Tibial artery (tissue), 4 donors: ENCODE measurements around the gene ZNF292.

Experiments
- DNase-seq, 2 donors: peaks; one replicate each; pipeline ENCODE4 v3.0.0-alpha.2; 2019
- H3K27ac ChIP-seq, 2 donors: fragments of 200-600 bp; sonication (generic) in 1 of 2; 1 replicate in 1 of 2; 2 replicates in 1 of 2; pipeline ENCODE4 v1.5.1; 2018 to 2019; ENCODE audit warnings: mild to moderate bottlenecking in 1 of 2
- H3K27me3 ChIP-seq, 2 donors: fragments of 200-600 bp; sonication (generic) in 1 of 2; one replicate each; pipeline versions ENCODE4 v1.5.1 to v1.6.0; 2016 to 2019
- H3K36me3 ChIP-seq, 3 donors: fragments of 200-600 bp; sonication (generic) in 2 of 3; one replicate each; pipeline ENCODE4 v1.5.1; 2016 to 2019; ENCODE audit warnings: mild to moderate bottlenecking in 2 of 3
- H3K4me1 ChIP-seq, 4 donors: fragments of 200-600 bp; sonication (generic) in 2 of 4; 1 replicate in 3 of 4; 2 replicates in 1 of 4; pipeline ENCODE4 v1.5.1; 2016 to 2019
- H3K4me3 ChIP-seq, 2 donors: fragments of 200-600 bp; sonication (generic) in 1 of 2; 1 replicate in 1 of 2; 2 replicates in 1 of 2; pipeline ENCODE4 v1.5.1; 2018 to 2019; ENCODE audit warnings: mild to moderate bottlenecking in 2 of 2
- H3K9me3 ChIP-seq, 3 donors: fragments of 200-600 bp; sonication (generic) in 1 of 3; one replicate each; pipeline ENCODE4 v1.5.1; 2016 to 2019
- intact Hi-C: fragments of 100-400 bp; cut with DNase I; formaldehyde crosslinking; loops from one replicate; pipeline ENCODE4 v1.15.0; 2023; ENCODE audit warnings: low total_unique reads
- TF ChIP-seq, protein P1 (sequence below), 2 experiments: fragments of 200-600 bp in 1 of 2; fragments of 450-650 bp in 1 of 2; IDR thresholded peaks; one replicate each; pipeline ENCODE4 v1.5.1; 2017 to 2019; ENCODE audit warnings: antibody characterized with exemption in 2 of 2, mild to moderate bottlenecking in 1 of 2, moderate library complexity in 1 of 2

The ZNF292 gene

DNA sequence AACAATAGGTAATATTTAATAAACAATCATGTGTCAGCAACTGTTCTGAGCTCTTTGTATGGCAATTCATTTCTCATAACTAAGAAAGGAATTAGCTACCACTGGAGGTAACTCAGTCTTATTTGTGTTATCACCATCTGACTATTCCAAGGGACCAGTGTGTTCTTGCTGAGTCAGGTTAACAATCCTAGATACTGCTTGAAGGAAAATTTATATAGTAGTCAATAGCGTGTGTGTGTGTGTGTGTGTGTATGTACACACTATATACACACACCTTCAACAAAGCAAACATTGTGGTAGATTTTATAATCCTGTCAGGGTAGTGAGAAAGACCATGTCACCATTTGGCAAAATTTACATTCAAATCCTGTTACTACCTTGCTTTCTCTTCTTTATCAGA is 121.3 kb downstream of the ZNF292 start:
- DNase-seq, result no peak
- Histone ChIP-seq H3K36me3 (no peaks in the 10 kb centered on the region), H3K9me3 (no peaks in the 10 kb centered on the region), H3K4me1 (no peaks in the 10 kb centered on the region), H3K27ac (no peak overlapping the region), H3K4me3 (no peak overlapping the region), H3K27me3 (no peaks in the 10 kb centered on the region)
- intact Hi-C loops, result no loop called here
- TF ChIP-seq, protein P1, sequence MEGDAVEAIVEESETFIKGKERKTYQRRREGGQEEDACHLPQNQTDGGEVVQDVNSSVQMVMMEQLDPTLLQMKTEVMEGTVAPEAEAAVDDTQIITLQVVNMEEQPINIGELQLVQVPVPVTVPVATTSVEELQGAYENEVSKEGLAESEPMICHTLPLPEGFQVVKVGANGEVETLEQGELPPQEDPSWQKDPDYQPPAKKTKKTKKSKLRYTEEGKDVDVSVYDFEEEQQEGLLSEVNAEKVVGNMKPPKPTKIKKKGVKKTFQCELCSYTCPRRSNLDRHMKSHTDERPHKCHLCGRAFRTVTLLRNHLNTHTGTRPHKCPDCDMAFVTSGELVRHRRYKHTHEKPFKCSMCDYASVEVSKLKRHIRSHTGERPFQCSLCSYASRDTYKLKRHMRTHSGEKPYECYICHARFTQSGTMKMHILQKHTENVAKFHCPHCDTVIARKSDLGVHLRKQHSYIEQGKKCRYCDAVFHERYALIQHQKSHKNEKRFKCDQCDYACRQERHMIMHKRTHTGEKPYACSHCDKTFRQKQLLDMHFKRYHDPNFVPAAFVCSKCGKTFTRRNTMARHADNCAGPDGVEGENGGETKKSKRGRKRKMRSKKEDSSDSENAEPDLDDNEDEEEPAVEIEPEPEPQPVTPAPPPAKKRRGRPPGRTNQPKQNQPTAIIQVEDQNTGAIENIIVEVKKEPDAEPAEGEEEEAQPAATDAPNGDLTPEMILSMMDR (IDR thresholded peaks at IDR 0.05), result no peak

DNA sequence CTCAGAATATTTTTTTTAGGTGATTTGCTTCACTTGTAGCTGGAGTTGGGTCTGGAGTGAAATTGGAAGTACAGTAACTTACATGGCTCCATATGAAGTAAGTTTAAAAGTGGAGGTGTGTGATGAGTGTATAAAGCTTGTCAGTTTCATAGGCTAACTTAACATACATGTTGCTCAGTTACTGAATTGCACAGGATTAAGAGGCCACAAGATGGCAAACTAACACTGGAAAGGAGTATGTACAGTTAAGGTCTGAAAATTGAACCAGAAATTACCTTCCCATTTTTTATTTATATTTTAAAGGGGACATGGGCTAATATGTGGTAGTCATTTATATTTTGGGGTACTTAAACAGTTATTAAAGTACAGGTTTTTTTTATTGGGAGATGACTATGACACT is 121.8 kb downstream of the ZNF292 start:
- intact Hi-C loops, result no loop called here
- Histone ChIP-seq H3K27me3 (no peaks in the 10 kb centered on the region), H3K27ac (no peak overlapping the region), H3K36me3 (no peaks in the 10 kb centered on the region), H3K9me3 (no peaks in the 10 kb centered on the region), H3K4me1 (no peaks in the 10 kb centered on the region), H3K4me3 (no peak overlapping the region)
- TF ChIP-seq, protein P1 (IDR thresholded peaks at IDR 0.05), result no peak
- no peak for DNase-seq

DNA sequence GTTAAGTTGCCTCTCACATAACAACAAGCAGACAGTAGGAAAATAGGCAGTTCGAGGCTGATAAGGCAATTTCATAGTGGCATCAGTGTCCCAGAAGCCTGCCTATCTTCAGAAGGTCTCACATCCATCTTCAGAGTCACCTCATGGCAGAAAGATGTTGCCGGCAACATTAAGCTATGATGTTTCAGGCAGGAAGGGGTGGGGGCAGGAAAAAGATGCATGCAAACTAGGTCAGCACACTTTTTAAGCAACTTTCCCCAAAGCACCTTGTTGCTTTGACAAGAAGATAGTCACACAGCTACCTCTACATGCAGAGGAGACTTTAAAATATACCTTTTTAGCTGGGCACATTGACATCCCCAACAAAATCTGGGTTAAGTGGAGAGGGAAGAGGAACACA is 123.8 kb downstream of the ZNF292 start:
- Histone ChIP-seq H3K36me3 (no peaks in the 10 kb centered on the region), H3K27me3 (no peaks in the 10 kb centered on the region), H3K27ac (no peak overlapping the region), H3K9me3 (no peaks in the 10 kb centered on the region), H3K4me3 (no peak overlapping the region), H3K4me1 (no peaks in the 10 kb centered on the region)
- TF ChIP-seq, protein P1 (IDR thresholded peaks at IDR 0.05), result no peak
- no peak for DNase-seq
- intact Hi-C loops, result no loop called here

DNA sequence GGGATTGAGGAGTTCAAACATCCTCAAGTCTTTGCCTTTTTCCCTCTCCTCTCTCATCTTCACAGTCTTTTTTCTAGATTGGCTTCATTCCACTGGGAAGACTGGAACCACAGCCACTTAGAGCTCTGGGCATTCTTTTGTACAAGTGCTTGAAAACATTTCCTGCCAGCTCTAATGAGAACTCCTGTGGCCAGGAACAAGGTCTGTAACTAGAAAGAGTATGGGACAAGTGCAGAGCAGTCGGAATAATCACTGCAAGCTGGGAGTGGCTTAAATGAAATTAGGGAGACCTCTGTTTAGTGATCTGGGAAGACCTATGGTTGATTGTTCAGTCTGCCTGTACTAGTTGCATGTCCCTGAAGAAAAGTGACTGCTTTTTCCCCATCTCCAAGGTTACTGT is 126.1 kb downstream of the ZNF292 start:
- Histone ChIP-seq H3K4me1 (no peaks in the 10 kb centered on the region), H3K27ac (no peak overlapping the region), H3K9me3 (no peaks in the 10 kb centered on the region), H3K4me3 (no peak overlapping the region), H3K36me3 (no peaks in the 10 kb centered on the region), H3K27me3 (no peaks in the 10 kb centered on the region)
- intact Hi-C loops, result no loop called here
- no peak for DNase-seq
- TF ChIP-seq, protein P1 (IDR thresholded peaks at IDR 0.05), result no peak

DNA sequence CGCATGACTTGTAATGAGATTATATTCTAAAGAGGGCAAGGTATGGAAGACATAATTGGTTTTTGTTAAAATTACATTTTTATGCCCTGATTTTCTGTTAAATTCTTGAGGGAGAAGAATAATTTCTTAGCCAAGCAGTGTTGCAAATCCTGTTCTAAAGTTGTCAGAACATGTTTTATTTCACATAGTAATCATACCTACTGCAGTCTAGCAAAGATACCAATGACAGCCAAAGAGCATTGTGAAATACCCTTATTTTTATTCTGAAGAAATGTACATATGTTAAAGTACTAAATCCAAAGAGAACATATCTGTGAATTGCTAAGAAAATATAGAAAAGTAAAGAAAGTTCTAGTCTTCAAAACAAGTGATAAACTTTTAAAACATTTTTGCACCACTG is 127.4 kb downstream of the ZNF292 start:
- Histone ChIP-seq H3K9me3 (no peaks in the 10 kb centered on the region), H3K4me1 (no peaks in the 10 kb centered on the region), H3K27ac (no peak overlapping the region), H3K27me3 (no peaks in the 10 kb centered on the region), H3K36me3 (no peaks in the 10 kb centered on the region), H3K4me3 (no peak overlapping the region)
- intact Hi-C loops, result no loop called here
- DNase-seq, result no peak
- TF ChIP-seq, protein P1 (IDR thresholded peaks at IDR 0.05), result no peak

DNA sequence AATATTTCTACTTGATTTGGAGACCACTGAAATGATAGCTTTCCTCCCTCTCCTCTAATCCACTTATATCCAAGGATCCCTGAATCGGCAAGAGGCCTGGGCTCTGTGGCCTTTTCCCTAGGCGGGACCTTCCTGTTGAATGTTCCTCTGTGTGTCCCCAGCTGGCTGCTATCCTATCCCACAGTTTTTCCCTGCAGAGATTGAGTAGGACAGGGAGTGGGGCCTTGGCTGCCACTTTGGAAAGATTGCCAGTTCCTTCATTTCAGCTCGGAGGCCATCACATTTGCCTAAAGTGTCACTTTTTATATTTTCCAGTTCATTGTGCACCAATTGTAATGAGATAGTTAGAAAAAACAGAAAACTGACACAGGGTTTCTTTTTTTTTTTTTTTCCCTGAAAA is 128.1 kb downstream of the ZNF292 start:
- Histone ChIP-seq H3K27ac (no peak overlapping the region), H3K4me1 (no peaks in the 10 kb centered on the region), H3K36me3 (no peaks in the 10 kb centered on the region), H3K4me3 (no peak overlapping the region), H3K27me3 (no peaks in the 10 kb centered on the region), H3K9me3 (no peaks in the 10 kb centered on the region)
- TF ChIP-seq, protein P1 (IDR thresholded peaks at IDR 0.05), result no peak
- no peak for DNase-seq
- intact Hi-C loops, result no loop called here
